GM19328 (cell line): ENCODE data around the gene IRAK1.

Experiments
- ATAC-seq: cut with Tn5 transposase; IDR thresholded peaks from one replicate; pipeline ENCODE4 v1.9.1; 2021; ENCODE audit warnings: mild to moderate bottlenecking, moderate library complexity; ENCODE audit not compliant: unreplicated experiment

The IRAK1 gene

GRCh38 chrX:153973127-153974002, 46.3 kb downstream of the IRAK1 start:
- no peak for ATAC-seq

GRCh38 chrX:153972368-153973126, 47.2 kb downstream of the IRAK1 start, which contains the start of gene TMEM187:
Gene TMEM187 (plus strand): TSS chrX:153972754. CDS start chrX:153982063, 9,309 bp downstream.
- ATAC-seq, result peak; percentile 41

- peak; percentile 38 for ATAC-seq
Observed at GRCh38 chrX:153971450-153972367, 48.0 kb downstream of the IRAK1 start, which contains the start of gene HCFC1. Gene HCFC1 (minus strand): TSS chrX:153971818. CDS start chrX:153970840, 978 bp downstream.

- peak; percentile 36 for ATAC-seq
Observed at GRCh38 chrX:153971124-153971449, 48.6 kb downstream of the IRAK1 start.

- ATAC-seq, result no peak
Observed at GRCh38 chrX:153970357-153971123, 49.2 kb downstream of the IRAK1 start.

GRCh38 chrX:153969904-153970356, 49.8 kb downstream of the IRAK1 start:
- no peak for ATAC-seq

- no peak for ATAC-seq
Observed at GRCh38 chrX:153969125-153969903, 50.4 kb downstream of the IRAK1 start.

- no peak for ATAC-seq
Observed at GRCh38 chrX:153968754-153969124, 51.0 kb downstream of the IRAK1 start.

GRCh38 chrX:153968255-153968654, 51.4 kb downstream of the IRAK1 start:
- ATAC-seq, result no peak

GRCh38 chrX:153967536-153968224, 52.0 kb downstream of the IRAK1 start:
- no peak for ATAC-seq

- ATAC-seq, result no peak
Observed at GRCh38 chrX:153966841-153967535, 52.7 kb downstream of the IRAK1 start.

- ATAC-seq, result no peak
Observed at GRCh38 chrX:153966283-153966688, 53.4 kb downstream of the IRAK1 start.

- no peak for ATAC-seq
Observed at GRCh38 chrX:153965406-153965805, 54.3 kb downstream of the IRAK1 start.

GRCh38 chrX:153964105-153964504, 55.6 kb downstream of the IRAK1 start:
- no peak for ATAC-seq

- ATAC-seq, result no peak
Observed at GRCh38 chrX:153963546-153963945, 56.2 kb downstream of the IRAK1 start.

GRCh38 chrX:153961292-153961691, 58.4 kb downstream of the IRAK1 start:
- no peak for ATAC-seq

- no peak for ATAC-seq
Observed at GRCh38 chrX:153960786-153961185, 58.9 kb downstream of the IRAK1 start.
